Skeletal muscle satellite cell (primary cell): ENCODE results near the gene ACD.

Experiments used
- H3K27me3 ChIP-seq: 2 replicates; pipeline ENCODE4 v1.7.0; 2013; ENCODE audit warnings: low read length; ENCODE audit not compliant: control insufficient read depth, insufficient read depth
- H3K36me3 ChIP-seq: 2 replicates; pipeline ENCODE4 v1.7.0; 2013; ENCODE audit warnings: mild to moderate bottlenecking, control low read depth, low read length; ENCODE audit not compliant: insufficient read depth
- H3K4me1 ChIP-seq: 2 replicates; pipeline ENCODE4 v1.7.0; 2013; ENCODE audit warnings: low read length; ENCODE audit not compliant: control insufficient read depth, insufficient read depth
- H3K4me2 ChIP-seq: 2 replicates; pipeline ENCODE4 v1.7.0; 2013; ENCODE audit warnings: mild to moderate bottlenecking, low read length
- H3K4me3 ChIP-seq: 2 replicates; pipeline ENCODE4 v1.7.0; 2013; ENCODE audit warnings: low read length
- H3K9ac ChIP-seq: 2 replicates; pipeline ENCODE4 v1.7.0; 2013; ENCODE audit warnings: mild to moderate bottlenecking, low read depth, low read length, moderate library complexity
- H3K9me3 ChIP-seq: replicated peaks from 2 replicates; pipeline ENCODE4 v1.7.0; 2013; ENCODE audit warnings: mild to moderate bottlenecking, control low read depth, low read length

The ACD gene

GRCh38 chr16:67666032-67666551, 6.0 kb upstream of the ACD start:
- H3K36me3 ChIP-seq: no peaks in the 10 kb centered on the region
- H3K27me3 ChIP-seq: no peaks in the 10 kb centered on the region
- peak overlapping the region; percentile 84 for H3K9ac ChIP-seq
- no peaks in the 10 kb centered on the region for H3K9me3 ChIP-seq
- peak overlapping the region; percentile 95 for H3K4me2 ChIP-seq
- H3K4me1 ChIP-seq: peaks cover 19% of the 10 kb centered on the region
- peak overlapping the region; percentile 78 for H3K4me3 ChIP-seq

GRCh38 chr16:67665598-67665997, 5.5 kb upstream of the ACD start:
- no peaks in the 10 kb centered on the region for H3K9me3 ChIP-seq
- peak overlapping the region; percentile 95 for H3K4me2 ChIP-seq
- peaks cover 19% of the 10 kb centered on the region for H3K4me1 ChIP-seq
- H3K4me3 ChIP-seq: peak overlapping the region; percentile 78
- H3K27me3 ChIP-seq: no peaks in the 10 kb centered on the region
- no peaks in the 10 kb centered on the region for H3K36me3 ChIP-seq
- peak overlapping the region; percentile 84 for H3K9ac ChIP-seq

- no peak overlapping the region for H3K4me3 ChIP-seq
- no peaks in the 10 kb centered on the region for H3K9me3 ChIP-seq
- peaks cover 19% of the 10 kb centered on the region for H3K4me1 ChIP-seq
- no peak overlapping the region for H3K9ac ChIP-seq
- H3K27me3 ChIP-seq: no peaks in the 10 kb centered on the region
- H3K4me2 ChIP-seq: no peak overlapping the region
- no peaks in the 10 kb centered on the region for H3K36me3 ChIP-seq
These were observed 4.8 kb upstream of the ACD start for GRCh38 chr16:67664871-67665270.

GRCh38 chr16:67664258-67664657, 4.2 kb upstream of the ACD start:
- peaks cover 22% of the 10 kb centered on the region for H3K4me1 ChIP-seq
- no peaks in the 10 kb centered on the region for H3K9me3 ChIP-seq
- no peaks in the 10 kb centered on the region for H3K27me3 ChIP-seq
- H3K36me3 ChIP-seq: no peaks in the 10 kb centered on the region
- no peak overlapping the region for H3K4me2 ChIP-seq
- H3K4me3 ChIP-seq: no peak overlapping the region
- H3K9ac ChIP-seq: no peak overlapping the region

GRCh38 chr16:67663877-67664222, 3.8 kb upstream of the ACD start:
- peaks cover 26% of the 10 kb centered on the region for H3K4me1 ChIP-seq
- H3K9me3 ChIP-seq: no peaks in the 10 kb centered on the region

DNA sequence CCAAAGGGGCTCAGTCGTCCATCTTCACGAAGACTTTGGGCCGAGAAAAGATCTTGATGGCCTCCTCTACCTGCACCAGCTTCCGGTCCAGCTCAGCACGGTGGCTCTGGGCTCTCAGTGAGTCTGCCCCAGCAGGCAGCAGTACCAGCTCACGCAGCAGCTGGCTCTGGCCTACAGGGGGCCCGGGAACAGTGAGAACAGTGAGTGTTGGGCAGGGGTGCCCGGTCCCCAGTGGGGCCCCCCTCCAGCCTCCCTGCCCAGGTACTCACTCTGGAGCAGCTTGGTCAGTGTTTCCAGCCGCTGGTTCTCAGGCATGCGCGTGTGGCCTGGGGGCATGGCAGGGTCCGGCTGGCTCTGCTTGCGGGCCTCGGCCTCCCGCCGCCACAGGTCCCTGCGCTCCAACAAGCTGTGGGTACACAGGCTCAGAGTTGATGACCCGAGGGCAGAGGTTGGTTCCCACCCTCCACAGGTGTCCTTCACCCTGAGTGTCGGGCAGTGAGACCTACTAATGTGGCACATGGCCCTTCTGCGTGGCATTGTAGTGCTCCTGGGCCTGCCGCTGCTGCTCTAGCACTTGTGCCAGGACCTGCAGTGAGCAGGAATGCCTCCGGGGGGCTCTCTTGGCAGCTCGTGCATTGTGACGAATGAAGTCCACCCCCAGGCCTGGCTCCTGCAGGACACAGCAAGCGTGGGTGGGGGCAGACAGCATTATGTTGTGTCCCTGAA, 3.3 kb upstream of the ACD start:
- H3K4me3 ChIP-seq: no peak overlapping the region
- no peak overlapping the region for H3K4me2 ChIP-seq
- H3K4me1 ChIP-seq: peaks cover 27% of the 10 kb centered on the region
- H3K27me3 ChIP-seq: no peaks in the 10 kb centered on the region
- H3K36me3 ChIP-seq: no peaks in the 10 kb centered on the region
- no peak overlapping the region for H3K9ac ChIP-seq
- no peaks in the 10 kb centered on the region for H3K9me3 ChIP-seq

More at GRCh38 chr16:67663877-67664222, 3.8 kb upstream of the ACD start:
- Histone ChIP-seq H3K27me3 (no peaks in the 10 kb centered on the region), H3K36me3 (no peaks in the 10 kb centered on the region), H3K9ac (no peak overlapping the region), H3K4me3 (no peak overlapping the region), H3K4me2 (no peak overlapping the region)

DNA sequence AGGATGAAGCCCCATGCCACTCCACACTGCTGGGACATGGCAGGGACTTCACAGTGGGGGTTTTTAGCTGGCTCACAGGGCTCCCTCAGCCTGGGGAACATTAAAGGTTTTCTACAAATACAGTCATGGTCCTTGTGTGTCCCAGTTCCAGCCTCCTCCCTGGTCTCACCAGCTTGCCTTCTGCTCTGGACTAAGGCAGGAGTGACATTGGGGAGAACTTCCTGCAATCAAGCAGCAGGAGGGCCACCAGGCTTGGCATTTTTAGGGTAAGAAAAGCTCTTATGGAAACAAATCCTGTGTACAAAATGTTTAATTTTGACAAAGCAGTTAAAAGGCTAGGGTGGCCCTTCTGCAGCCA, 2.6 kb upstream of the ACD start:
- Histone ChIP-seq H3K27me3 (no peaks in the 10 kb centered on the region), H3K4me1 (peaks cover 25% of the 10 kb centered on the region), H3K4me2 (no peak overlapping the region), H3K4me3 (no peak overlapping the region), H3K9ac (no peak overlapping the region), H3K9me3 (no peaks in the 10 kb centered on the region), H3K36me3 (peaks cover 3% of the 10 kb centered on the region)

DNA sequence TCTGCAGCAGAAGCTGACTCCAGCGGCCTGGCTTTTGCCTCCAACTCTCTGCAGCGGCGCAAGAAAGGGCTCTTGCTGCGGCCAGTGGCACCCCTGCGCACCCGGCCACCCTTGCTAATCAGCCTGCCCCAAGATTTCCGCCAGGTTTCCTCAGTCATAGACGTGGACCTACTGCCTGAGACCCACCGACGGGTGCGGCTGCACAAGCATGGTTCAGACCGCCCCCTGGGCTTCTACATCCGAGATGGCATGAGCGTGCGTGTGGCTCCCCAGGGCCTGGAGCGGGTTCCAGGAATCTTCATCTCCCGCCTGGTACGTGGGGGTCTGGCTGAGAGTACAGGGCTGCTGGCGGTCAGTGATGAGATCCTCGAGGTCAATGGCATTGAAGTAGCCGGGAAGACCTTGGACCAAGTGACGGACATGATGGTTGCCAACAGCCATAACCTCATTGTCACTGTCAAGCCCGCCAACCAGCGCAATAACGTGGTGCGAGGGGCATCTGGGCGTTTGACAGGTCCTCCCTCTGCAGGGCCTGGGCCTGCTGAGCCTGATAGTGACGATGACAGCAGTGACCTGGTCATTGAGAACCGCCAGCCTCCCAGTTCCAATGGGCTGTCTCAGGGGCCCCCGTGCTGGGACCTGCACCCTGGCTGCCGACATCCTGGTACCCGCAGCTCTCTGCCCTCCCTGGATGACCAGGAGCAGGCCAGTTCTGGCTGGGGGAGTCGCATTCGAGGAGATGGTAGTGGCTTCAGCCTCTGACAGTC, 2.0 kb upstream of the ACD start:
- Histone ChIP-seq H3K36me3 (peaks cover 8% of the 10 kb centered on the region), H3K9ac (no peak overlapping the region), H3K4me1 (peaks cover 20% of the 10 kb centered on the region), H3K27me3 (no peaks in the 10 kb centered on the region), H3K4me3 (no peak overlapping the region), H3K4me2 (no peak overlapping the region), H3K9me3 (no peaks in the 10 kb centered on the region)

GRCh38 chr16:67661101-67661761, 1.2 kb upstream of the ACD start:
- Histone ChIP-seq H3K4me3 (peak overlapping the region; percentile 95), H3K9me3 (no peaks in the 10 kb centered on the region), H3K4me1 (peaks cover 15% of the 10 kb centered on the region), H3K36me3 (peaks cover 10% of the 10 kb centered on the region), H3K27me3 (no peaks in the 10 kb centered on the region), H3K4me2 (peak overlapping the region; percentile 100), H3K9ac (no peak overlapping the region)

DNA sequence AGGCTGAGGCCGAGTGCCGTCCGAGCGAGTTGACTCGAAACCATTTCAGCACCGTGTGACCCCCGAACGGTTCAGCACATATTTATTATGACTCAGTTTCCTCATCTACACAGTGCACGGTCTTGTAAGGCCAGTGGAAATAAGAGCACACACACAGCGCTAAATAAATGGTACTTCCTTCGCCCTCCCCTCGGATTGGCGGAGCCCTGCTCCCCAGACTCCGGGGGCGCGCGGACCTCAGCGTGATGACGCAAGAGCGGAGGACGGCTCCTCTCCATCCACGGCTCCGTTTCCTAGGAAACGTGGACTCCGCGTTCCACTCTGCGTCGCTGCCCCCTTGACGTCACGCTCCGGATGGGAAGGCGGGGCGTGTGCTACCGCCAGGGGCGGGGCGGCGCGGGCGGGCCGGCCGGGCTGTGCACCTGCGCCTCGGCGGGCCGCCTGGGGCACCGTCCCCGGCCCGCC, 536 bp upstream of the ACD start, which contains the start of gene PARD6A:
PARD6A (plus strand) TSS at position 397 of the 465 bp plus-strand sequence. CDS start 79 bp downstream, outside the sequence.
- Histone ChIP-seq H3K4me1 (peaks cover 9% of the 10 kb centered on the region), H3K36me3 (peaks cover 10% of the 10 kb centered on the region), H3K27me3 (no peaks in the 10 kb centered on the region), H3K4me2 (peak within 1 kb of the TSS; percentile 100), H3K9me3 (no peaks in the 10 kb centered on the region), H3K4me3 (peak within 1 kb of the TSS; percentile 95), H3K9ac (peak within 1 kb of the TSS; percentile 94)
